Activated T-cell treated with anti-CD3 and anti-CD28 coated beads, Interleukin-2, amount 50 U/mL, for 72 hours (primary cell): ENCODE data around the gene FAM187B. TPM values are rescaled to one million over a fixed set of nuclear protein-coding genes. Genes with fewer than 3 reads are reported as not detected.

Experiments
- ATAC-seq, 2 donors: fragments of 150-1000 bp; cut with Tn5 transposase; replicated peaks in 1 of 2; 2 replicates each; pipeline ENCODE4 v1.10.0; 2021; ENCODE audit warnings: moderate library complexity in 2 of 2, mild to moderate bottlenecking in 1 of 2
- DNase-seq, 2 donors: peaks; one replicate each; pipeline ENCODE4 v3.0.0; 2021 to 2022; ENCODE audit warnings: mixed read lengths in 1 of 2
- H3K27ac Mint-ChIP-seq: one replicate; pipeline ENCODE4 v1.8.0; 2022; ENCODE audit warnings: mild to moderate bottlenecking, moderate library complexity, mixed read lengths
- H3K27me3 Mint-ChIP-seq: one replicate; pipeline ENCODE4 v1.8.0; 2022; ENCODE audit warnings: low read depth, mixed read lengths
- H3K36me3 Mint-ChIP-seq, 2 donors: one replicate each; pipeline ENCODE4 v1.8.0; 2022; ENCODE audit warnings: mixed read lengths in 2 of 2, mild to moderate bottlenecking in 1 of 2; ENCODE audit not compliant: insufficient read depth in 2 of 2
- H3K4me1 Mint-ChIP-seq: one replicate; pipeline ENCODE4 v1.8.0; 2022; ENCODE audit warnings: low read depth, mixed read lengths
- H3K4me3 Mint-ChIP-seq, 2 donors: one replicate each; pipeline ENCODE4 v1.8.0; 2022; ENCODE audit warnings: mild to moderate bottlenecking in 2 of 2, mixed read lengths in 2 of 2, moderate library complexity in 2 of 2
- H3K9me3 Mint-ChIP-seq, 2 donors: one replicate each; pipeline ENCODE4 v1.8.0; 2022; ENCODE audit warnings: mixed read lengths in 2 of 2
- total RNA-seq, 2 donors: library from RNA; stranded (reverse); gene quantifications; one replicate each; pipeline ENCODE4 v1.2.3, GENCODE V29; 2022

Gene FAM187B
- total RNA-seq, 2 donors from 2014 or later = not detected

GRCh38 chr19:35267353-35267817 lies 38.8 kb upstream of the FAM187B start:
- no peaks in the 10 kb centered on the region for H3K27me3 Mint-ChIP-seq
- DNase-seq = peak; percentile 57 to 63
- peaks cover 41% of the 10 kb centered on the region for H3K4me1 Mint-ChIP-seq
- peak; percentile 14 to 20 for ATAC-seq
- no peaks in the 10 kb centered on the region for H3K9me3 Mint-ChIP-seq
- H3K36me3 Mint-ChIP-seq = peaks cover 8 to 11% of the 10 kb centered on the region in 2 donors
- peak overlapping the region; percentile 96 for H3K27ac Mint-ChIP-seq
- H3K4me3 Mint-ChIP-seq = peak overlapping the region; percentile 95 to 97

GRCh38 chr19:35266520-35267352 lies 38.2 kb upstream of the FAM187B start:
- Mint-ChIP-seq H3K27me3 (no peaks in the 10 kb centered on the region), H3K4me1 (peaks cover 35% of the 10 kb centered on the region), H3K4me3 (peak overlapping the region; percentile 95 to 97), H3K36me3 (peaks cover 6 to 7% of the 10 kb centered on the region in 2 donors), H3K27ac (peak overlapping the region; percentile 50), H3K9me3 (no peaks in the 10 kb centered on the region)
- ATAC-seq = no peak
- DNase-seq = no peak

GRCh38 chr19:35265900-35266519 lies 37.5 kb upstream of the FAM187B start:
- Mint-ChIP-seq H3K4me3 (peak overlapping the region; percentile 95 to 97), H3K27ac (peak overlapping the region; percentile 69), H3K4me1 (peaks cover 34% of the 10 kb centered on the region), H3K36me3 (peaks cover 4 to 6% of the 10 kb centered on the region in 2 donors), H3K27me3 (no peaks in the 10 kb centered on the region), H3K9me3 (no peaks in the 10 kb centered on the region)
- no peak for ATAC-seq
- DNase-seq = no peak

- DNase-seq (no peak), ATAC-seq (no peak)
- peak overlapping the region; percentile 95 to 97 for H3K4me3 Mint-ChIP-seq
- peak overlapping the region; percentile 69 for H3K27ac Mint-ChIP-seq
- no peaks in the 10 kb centered on the region for H3K27me3 Mint-ChIP-seq
- peaks cover 2% of the 10 kb centered on the region in 2 donors for H3K36me3 Mint-ChIP-seq
- H3K9me3 Mint-ChIP-seq = no peaks in the 10 kb centered on the region
- peaks cover 27% of the 10 kb centered on the region for H3K4me1 Mint-ChIP-seq
Measured at GRCh38 chr19:35265126-35265899, 36.8 kb upstream of the FAM187B start.

- ATAC-seq (no peak), DNase-seq (no peak)
- no peak overlapping the region for H3K27ac Mint-ChIP-seq
- H3K9me3 Mint-ChIP-seq = no peaks in the 10 kb centered on the region
- no peaks in the 10 kb centered on the region for H3K27me3 Mint-ChIP-seq
- peaks cover 2% of the 10 kb centered on the region in 2 donors for H3K36me3 Mint-ChIP-seq
- H3K4me3 Mint-ChIP-seq = no peak overlapping the region
- H3K4me1 Mint-ChIP-seq = peaks cover 23% of the 10 kb centered on the region
Measured at GRCh38 chr19:35264268-35265125, 36.0 kb upstream of the FAM187B start.

- peaks cover 29% of the 10 kb centered on the region for H3K4me1 Mint-ChIP-seq
- no peak overlapping the region for H3K27ac Mint-ChIP-seq
- H3K4me3 Mint-ChIP-seq = no peak overlapping the region
Measured at GRCh38 chr19:35262101-35262761, 33.7 kb upstream of the FAM187B start.

GRCh38 chr19:35261356-35262100 lies 33.0 kb upstream of the FAM187B start:
- H3K9me3 Mint-ChIP-seq = no peaks in the 10 kb centered on the region
- DNase-seq (no peak), ATAC-seq (no peak)
- no peak overlapping the region for H3K27ac Mint-ChIP-seq
- H3K4me1 Mint-ChIP-seq = peaks cover 30% of the 10 kb centered on the region
- H3K36me3 Mint-ChIP-seq = peaks cover 0 to 2% of the 10 kb centered on the region in 2 donors
- no peaks in the 10 kb centered on the region for H3K27me3 Mint-ChIP-seq
- H3K4me3 Mint-ChIP-seq = no peak overlapping the region

More at GRCh38 chr19:35262101-35262761, 33.7 kb upstream of the FAM187B start:
- H3K36me3 Mint-ChIP-seq = peaks cover 0 to 2% of the 10 kb centered on the region in 2 donors
- no peak for DNase-seq
- ATAC-seq = no peak
- H3K9me3 Mint-ChIP-seq = no peaks in the 10 kb centered on the region
- H3K27me3 Mint-ChIP-seq = no peaks in the 10 kb centered on the region

- Mint-ChIP-seq H3K27me3 (no peaks in the 10 kb centered on the region), H3K9me3 (no peaks in the 10 kb centered on the region), H3K4me3 (no peak overlapping the region), H3K27ac (no peak overlapping the region), H3K4me1 (peaks cover 26% of the 10 kb centered on the region), H3K36me3 (peaks cover 0 to 2% of the 10 kb centered on the region in 2 donors)
- DNase-seq (no peak), ATAC-seq (no peak)
Measured at GRCh38 chr19:35260694-35261304, 32.3 kb upstream of the FAM187B start.

- ATAC-seq (no peak), DNase-seq (no peak)
- Mint-ChIP-seq H3K36me3 (peaks cover 0 to under 1% of the 10 kb centered on the region in 2 donors), H3K4me1 (peaks cover 15% of the 10 kb centered on the region), H3K9me3 (no peaks in the 10 kb centered on the region), H3K27ac (no peak overlapping the region), H3K27me3 (no peaks in the 10 kb centered on the region), H3K4me3 (no peak overlapping the region)
Measured at GRCh38 chr19:35257113-35257461, 28.5 kb upstream of the FAM187B start.

- DNase-seq (no peak), ATAC-seq (no peak)
- Mint-ChIP-seq H3K4me3 (no peak overlapping the region), H3K4me1 (peaks cover 15% of the 10 kb centered on the region), H3K27me3 (no peaks in the 10 kb centered on the region), H3K9me3 (no peaks in the 10 kb centered on the region), H3K36me3 (peaks cover 0 to 2% of the 10 kb centered on the region in 2 donors), H3K27ac (peak overlapping the region; percentile 17)
Measured at GRCh38 chr19:35256566-35256965, 28.0 kb upstream of the FAM187B start.
